Activated T-helper 1 cell treated with Interleukin-2 at 50 U/mL for 16 hours (primary cell): Measurements from ENCODE around the gene DPYD.

Experiments
- DNase-seq: peaks from one replicate; pipeline ENCODE4 v3.0.0-alpha.2; 2020; ENCODE audit warnings: low read depth

Gene DPYD

DNA sequence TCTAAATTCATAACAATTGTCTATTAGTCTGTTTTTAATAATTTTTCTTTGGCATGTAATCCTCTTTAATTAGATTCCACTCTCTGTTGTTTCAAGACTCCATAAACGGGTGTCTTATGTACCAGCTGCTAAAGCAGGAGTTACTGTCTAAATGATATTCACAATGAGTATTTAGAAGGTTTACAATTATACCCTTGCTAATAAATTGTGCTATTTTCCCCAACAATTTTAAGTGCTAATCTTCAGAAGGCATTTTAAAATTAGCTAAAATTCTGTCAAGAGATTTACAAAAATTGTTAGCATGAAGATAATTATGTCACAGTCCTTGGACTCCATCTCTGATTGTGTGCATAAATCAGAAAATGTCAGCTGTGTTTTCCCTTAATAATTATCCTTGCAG is 83.7 kb downstream of the DPYD start:
- DNase-seq: no peak

- no peak for DNase-seq
Observed at GRCh38 chr1:97834899-97835298, 85.9 kb downstream of the DPYD start.

- no peak for DNase-seq
Observed at GRCh38 chr1:97833881-97834280, 87.0 kb downstream of the DPYD start.

GRCh38 chr1:97832481-97832880 is 88.4 kb downstream of the DPYD start:
- no peak for DNase-seq

GRCh38 chr1:97827887-97828286 is 92.9 kb downstream of the DPYD start:
- DNase-seq: no peak

GRCh38 chr1:97826820-97827219 is 94.0 kb downstream of the DPYD start:
- no peak for DNase-seq

GRCh38 chr1:97824624-97825023 is 96.2 kb downstream of the DPYD start:
- no peak for DNase-seq

- DNase-seq: no peak
Observed at GRCh38 chr1:97824200-97824599, 96.6 kb downstream of the DPYD start.

GRCh38 chr1:97820470-97821188 is 100.2 kb downstream of the DPYD start:
- DNase-seq: no peak

- no peak for DNase-seq
Observed at GRCh38 chr1:97816927-97817326, 103.9 kb downstream of the DPYD start.

- DNase-seq: no peak
Observed at GRCh38 chr1:97814804-97815203, 106.0 kb downstream of the DPYD start.

- DNase-seq: no peak
Observed at GRCh38 chr1:97814121-97814520, 106.7 kb downstream of the DPYD start.

- no peak for DNase-seq
Observed at GRCh38 chr1:97812076-97812475, 108.8 kb downstream of the DPYD start.

- DNase-seq: no peak
Observed at GRCh38 chr1:97806996-97807520, 113.8 kb downstream of the DPYD start.

GRCh38 chr1:97806326-97806725 is 114.5 kb downstream of the DPYD start:
- DNase-seq: no peak

DNA sequence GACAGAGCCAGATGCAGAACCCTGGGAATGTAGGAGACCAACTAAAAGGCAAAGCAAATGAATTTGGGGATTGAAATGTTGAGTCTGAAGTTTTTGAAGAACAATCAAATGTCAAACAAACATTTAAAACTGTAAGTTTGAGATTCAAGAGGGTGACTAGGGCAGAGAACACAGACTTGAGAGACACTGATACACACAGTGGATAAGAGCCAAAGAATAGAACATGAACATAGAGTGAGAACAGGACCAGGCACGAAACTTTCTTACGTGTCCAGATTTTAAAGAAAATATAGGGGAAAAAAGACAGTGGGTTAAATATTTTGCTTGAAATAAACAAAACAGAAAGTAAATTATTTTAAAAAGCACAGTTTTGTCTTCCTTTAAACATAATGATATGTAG is 115.7 kb downstream of the DPYD start:
- no peak for DNase-seq

DNA sequence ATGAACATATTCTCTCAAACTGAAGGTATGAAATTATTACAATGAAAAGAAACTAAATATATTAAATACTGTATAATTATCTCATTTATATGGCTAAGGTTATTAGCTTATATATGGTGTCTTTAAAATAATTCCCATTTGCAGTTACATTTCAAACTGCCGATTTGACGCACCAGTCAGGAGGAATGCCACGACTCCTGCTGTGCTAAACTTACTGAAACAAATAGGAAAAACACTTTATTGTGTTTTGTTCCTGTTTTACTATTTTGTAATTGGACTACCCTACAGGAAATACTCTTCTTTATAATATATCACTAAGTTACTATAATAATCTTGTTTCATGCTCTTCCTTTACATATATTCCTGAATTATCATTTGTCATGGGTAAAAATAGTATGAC is 117.8 kb downstream of the DPYD start:
- DNase-seq: no peak

DNA sequence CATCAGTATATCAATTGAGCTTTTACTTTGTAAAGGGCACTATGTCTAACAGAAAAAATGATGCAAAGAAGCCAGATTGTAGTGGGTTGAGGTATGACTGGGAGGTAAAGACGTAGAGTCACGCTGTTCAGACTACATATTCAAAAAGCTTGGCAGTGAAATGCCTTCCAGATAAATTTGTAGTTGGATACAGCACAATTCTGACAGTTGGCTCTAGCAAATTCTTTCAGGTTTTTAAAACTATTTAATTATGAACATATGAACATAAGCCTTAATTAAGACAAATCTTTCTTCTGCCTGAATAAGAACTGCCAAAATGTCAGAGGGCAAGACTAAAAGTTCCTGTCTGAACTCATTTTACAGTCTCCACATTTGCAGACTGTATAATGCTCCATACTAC is 118.8 kb downstream of the DPYD start:
- DNase-seq: no peak

GRCh38 chr1:97797403-97798183 is 123.2 kb downstream of the DPYD start:
- no peak for DNase-seq

DNA sequence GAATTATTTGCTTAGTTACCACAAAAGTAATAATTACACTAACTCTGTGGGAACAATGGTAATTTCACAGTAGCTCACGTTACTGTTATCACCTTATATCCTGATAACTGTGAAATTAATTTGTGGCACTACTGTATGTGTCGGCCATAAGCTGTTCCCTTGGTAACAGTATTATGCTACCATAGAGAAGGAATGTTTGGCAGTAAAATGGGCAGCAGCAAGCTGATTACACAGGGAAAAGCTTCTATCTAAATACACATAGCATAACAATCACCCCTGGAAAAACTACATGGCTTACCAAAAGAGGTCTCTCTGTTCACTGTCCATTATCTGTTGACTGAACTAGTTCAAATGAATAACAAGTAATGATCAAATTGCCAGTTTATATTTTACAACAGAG is 124.1 kb downstream of the DPYD start:
- no peak for DNase-seq

GRCh38 chr1:97792655-97793054 is 128.2 kb downstream of the DPYD start:
- DNase-seq: no peak

GRCh38 chr1:97791251-97791650 is 129.6 kb downstream of the DPYD start:
- DNase-seq: no peak

DNA sequence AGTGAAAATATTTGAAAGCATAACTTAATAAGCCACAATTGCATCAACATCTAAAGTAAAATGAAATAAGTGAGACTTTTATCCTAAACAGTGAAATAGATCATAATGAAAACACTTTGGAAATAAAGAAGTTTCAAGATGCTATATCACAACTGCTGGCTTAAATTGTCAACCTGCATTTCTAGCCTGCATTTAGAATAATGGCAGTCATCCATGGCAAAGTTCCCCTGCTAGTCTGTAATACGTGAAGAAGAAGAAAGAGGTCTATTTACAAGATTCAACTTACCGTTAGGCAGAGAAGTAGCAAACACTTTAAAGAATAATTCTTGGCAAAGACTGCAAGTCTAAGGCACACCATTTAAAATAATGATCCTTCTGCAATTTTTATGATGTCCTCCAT is 133.6 kb downstream of the DPYD start:
- DNase-seq: no peak
